Vagina (tissue), 2 donors: ENCODE measurements around the gene XRCC4.

Source experiments
- CTCF ChIP-seq, 3 experiments: fragments of 450-650 bp in 2 of 3; fragments of 200-600 bp in 1 of 3; sonication (generic) in 1 of 3; IDR thresholded peaks; one replicate each; pipeline ENCODE4 v1.5.1; 2017 to 2019; ENCODE audit warnings: antibody characterized with exemption in 3 of 3, mild to moderate bottlenecking in 2 of 3, moderate library complexity in 2 of 3
- POLR2AphosphoS5 ChIP-seq, 2 donors: sonication (generic); formaldehyde crosslinking; IDR thresholded peaks; one replicate each; pipeline ENCODE4 v1.9.0; 2017; ENCODE audit warnings: antibody characterized with exemption in 2 of 2, mild to moderate bottlenecking in 2 of 2, low read depth in 1 of 2; ENCODE audit not compliant: insufficient read depth in 1 of 2

- TF ChIP-seq CTCF (IDR thresholded peaks at IDR 0.05) (no peak), POLR2AphosphoS5 (IDR thresholded peaks at IDR 0.05; ENCODE audit: insufficient read depth in 1 of 2, low read depth in 1 of 2) (no peak)
Observed at GRCh38 chr5:83331842-83332241, 254.5 kb downstream of the XRCC4 start.
